GM12878 (cell line): Measurements from ENCODE around the gene CWC27. TPM values are rescaled to one million over a fixed set of nuclear protein-coding genes. Genes with fewer than 3 reads are reported as not detected.

ENCODE experiments used
- ATAC-seq: fragments of 200-7000 bp; cut with Tn5 transposase; 3 replicates; pipeline ENCODE4 v1.9.1; 2020; ENCODE audit warnings: mild to moderate bottlenecking, moderate library complexity
- BruUV-seq: library from RNA; stranded (reverse); fragments of 400-500 nt; replicated peaks from 2 replicates; lab custom pipeline; 2021; lab: Mats Ljungman, UMichigan
- CTCF ChIA-PET: fragments of 300-600 bp; sonication (Branson Sonifier 250); formaldehyde crosslinking; extraction: SDS; loops from one replicate; lab custom pipeline; 2021; ENCODE audit warnings: inconsistent platforms; lab: Yijun Ruan, JAX
- POLR2A ChIA-PET: fragments of 350-600 bp; formaldehyde crosslinking; extraction: SDS; loops from one replicate; lab custom pipeline; 2021; ENCODE audit warnings: inconsistent platforms; lab: Charles Lee
- RAD21 ChIA-PET: fragments of 300-600 bp; sonication (Branson Sonifier 250); formaldehyde crosslinking; loops from one replicate; lab custom pipeline; 2023; ENCODE audit warnings: antibody characterized with exemption; ENCODE audit not compliant: unreplicated experiment; lab: Charles Lee
- SMC1A ChIA-PET: fragments of 300-600 bp; sonication (Branson Sonifier 250); formaldehyde crosslinking; loops from one replicate; lab custom pipeline; 2023; ENCODE audit not compliant: unreplicated experiment, uncharacterized antibody; lab: Charles Lee
- DNase-seq: peaks from one replicate; pipeline ENCODE4 v3.0.0-alpha.2; 2011; ENCODE audit warnings: low read depth, low spot score
- FAIRE-seq: peaks from 3 replicates; lab custom pipeline; 2011; peaks lifted over from hg19 to GRCh38; lab: Jason Lieb, UNC
- H2AFZ ChIP-seq: 2 replicates; pipeline ENCODE4 v1.6.0; 2011; ENCODE audit warnings: low read depth, low read length, control low read depth; ENCODE audit not compliant: control insufficient read depth
- H3K27ac ChIP-seq: 2 replicates; pipeline ENCODE4 v1.5.1; 2011; ENCODE audit warnings: control low read depth; ENCODE audit not compliant: control insufficient read depth, insufficient read depth
- H3K27me3 ChIP-seq, 2 experiments: replicated peaks in 1 of 2; 2 replicates each; pipeline versions ENCODE4 v1.6.0 to v1.6.1; 2011; ENCODE audit warnings: low read length in 1 of 2; ENCODE audit not compliant: control insufficient read depth in 2 of 2, insufficient read depth in 2 of 2
- H3K36me3 ChIP-seq, 2 experiments: 2 replicates each; pipeline ENCODE4 v1.5.1; 2011; ENCODE audit warnings: low read length in 1 of 2; ENCODE audit not compliant: control insufficient read depth in 2 of 2, insufficient read depth in 2 of 2
- H3K4me1 ChIP-seq: 2 replicates; pipeline ENCODE4 v1.6.1; 2011; ENCODE audit warnings: mild to moderate bottlenecking, low read length, moderate library complexity, mixed read lengths; ENCODE audit not compliant: control insufficient read depth, insufficient read depth
- H3K4me2 ChIP-seq: 2 replicates; pipeline ENCODE4 v1.6.0; 2011; ENCODE audit warnings: control low read depth; ENCODE audit not compliant: control insufficient read depth, insufficient read depth
- H3K4me3 ChIP-seq: fragments of 200-600 bp; sonication (generic); 2 replicates; pipeline ENCODE4 v1.5.1; 2016
- H3K79me2 ChIP-seq: 2 replicates; pipeline ENCODE4 v1.6.0; 2011; ENCODE audit warnings: low read length; ENCODE audit not compliant: control insufficient read depth, insufficient read depth
- H3K9ac ChIP-seq: 2 replicates; pipeline ENCODE4 v1.8.0; 2011; ENCODE audit warnings: low read length, control low read depth, mixed read lengths; ENCODE audit not compliant: control insufficient read depth, insufficient read depth
- H3K9me3 ChIP-seq: replicated peaks from 3 replicates; pipeline ENCODE4 v1.5.1; 2011; ENCODE audit warnings: mild to moderate bottlenecking, low read length; ENCODE audit not compliant: control insufficient read depth, insufficient read depth
- H4K20me1 ChIP-seq: 2 replicates; pipeline ENCODE4 v1.6.0; 2011; ENCODE audit not compliant: control insufficient read depth, insufficient read depth
- ATF7 ChIP-seq: fragments of 450-650 bp; IDR thresholded peaks from 2 replicates; pipeline ENCODE4 v1.6.1; 2016; ENCODE audit warnings: low read depth, mild to moderate bottlenecking
- BMI1 ChIP-seq: fragments of 450-650 bp; IDR thresholded peaks from 2 replicates; pipeline ENCODE4 v1.6.1; 2016; ENCODE audit warnings: mild to moderate bottlenecking, moderate library complexity, borderline replicate concordance
- CEBPB ChIP-seq, 2 experiments: fragments of 150-350 bp in 1 of 2; IDR thresholded peaks; 2 replicates each; pipeline ENCODE4 v1.6.1; 2012 to 2014; ENCODE audit warnings: low read depth in 2 of 2, low read length in 2 of 2, borderline replicate concordance in 1 of 2, inconsistent platforms in 1 of 2
- CHD2 ChIP-seq: IDR thresholded peaks from 2 replicates; pipeline ENCODE4 v1.6.1; 2011; ENCODE audit warnings: low read depth, low read length, improper control_type of control experiment, borderline replicate concordance
- E2F8 ChIP-seq: fragments of 450-650 bp; IDR thresholded peaks from 2 replicates; pipeline ENCODE4 v1.6.1; 2018; ENCODE audit warnings: mild to moderate bottlenecking, low read depth, moderate library complexity; ENCODE audit not compliant: partially characterized antibody
- GABPA ChIP-seq: IDR thresholded peaks from 2 replicates; pipeline ENCODE4 v1.6.1; 2014; ENCODE audit warnings: antibody characterized with exemption, low read depth, mild to moderate bottlenecking, inconsistent platforms
- HSF1 ChIP-seq: fragments of 150-350 bp; IDR thresholded peaks from 2 replicates; pipeline ENCODE4 v1.6.1; 2014; ENCODE audit warnings: mild to moderate bottlenecking, low read depth, low read length
- KAT2A ChIP-seq: conservative IDR thresholded peaks from 2 replicates; pipeline ENCODE4 v1.6.1; 2011; ENCODE audit warnings: low read depth, low read length; ENCODE audit not compliant: control insufficient read depth
- PBX3 ChIP-seq: IDR thresholded peaks from 2 replicates; pipeline ENCODE4 v1.6.1; 2011; ENCODE audit warnings: mild to moderate bottlenecking, low read depth, low read length, moderate library complexity; ENCODE audit not compliant: insufficient replicate concordance
- POLR2A ChIP-seq: IDR thresholded peaks from 2 replicates; pipeline ENCODE4 v1.6.1; 2011; ENCODE audit warnings: low read depth, mild to moderate bottlenecking, low read length
- POLR2AphosphoS5 ChIP-seq: IDR thresholded peaks from 2 replicates; pipeline ENCODE4 v1.6.1; 2011; ENCODE audit warnings: mild to moderate bottlenecking, low read length, inconsistent platforms
- RAD21 ChIP-seq: IDR thresholded peaks from 2 replicates; pipeline ENCODE4 v1.6.1; 2011; ENCODE audit warnings: mild to moderate bottlenecking, low read depth, low read length, moderate library complexity; ENCODE audit not compliant: insufficient read depth
- SIX5 ChIP-seq: IDR thresholded peaks from 2 replicates; pipeline ENCODE4 v1.6.1; 2011; ENCODE audit warnings: mild to moderate bottlenecking, low read depth, low read length, moderate library complexity; ENCODE audit not compliant: severe bottlenecking
- SMARCA5 ChIP-seq: fragments of 450-650 bp; IDR thresholded peaks from 2 replicates; pipeline ENCODE4 v1.6.1; 2017; ENCODE audit warnings: mild to moderate bottlenecking
- SP1 ChIP-seq: IDR thresholded peaks from one replicate; pipeline ENCODE4 v1.6.1; 2011; ENCODE audit warnings: low read depth, low read length
- TARDBP ChIP-seq: IDR thresholded peaks from 2 replicates; pipeline ENCODE4 v1.6.1; 2016; ENCODE audit warnings: borderline replicate concordance
- WRNIP1 ChIP-seq: IDR thresholded peaks from 2 replicates; pipeline ENCODE4 v1.6.1; 2011; ENCODE audit warnings: low read depth, low read length, improper control_type of control experiment, borderline replicate concordance
- ZBTB33 ChIP-seq: fragments of 450-650 bp; IDR thresholded peaks from 2 replicates; pipeline ENCODE4 v1.6.1; 2017; ENCODE audit warnings: mild to moderate bottlenecking
- ZSCAN29 ChIP-seq: fragments of 450-650 bp; IDR thresholded peaks from 2 replicates; pipeline ENCODE4 v1.6.1; 2017; ENCODE audit warnings: mild to moderate bottlenecking, moderate library complexity
- WGBS: methylation state at CpG from one replicate; pipeline ENCODE4 v1.1.6; 2016; ENCODE audit warnings: low lambda C conversion rate; ENCODE audit not compliant: insufficient replicate concordance, insufficient coverage; ENCODE audit errors: missing lambda C conversion rate; 5-methylcytosine and 5-hydroxymethylcytosine counted together
- in situ Hi-C: fragments of 300-500 bp; cut with MboI; formaldehyde crosslinking; loops from 9 replicates; pipeline ENCODE4 v1.14.3; 2018; ENCODE audit warnings: mixed read lengths
- intact Hi-C: fragments of 100-400 bp; cut with micrococcal nuclease; formaldehyde crosslinking; loops from one replicate; pipeline ENCODE4 v1.14.2; 2022; ENCODE audit not compliant: unreplicated experiment
- polyA plus RNA-seq, 11 experiments: library from polyadenylated mRNA; depleted of rRNA in 4 of 11; unstranded in 6 of 11; stranded (reverse) in 5 of 11; fragments of >200 nt; fragmentation: Nextera tagmentation in 4 of 11; fragmentation: Illumina TruSeq in 1 of 11; extraction: Ambion mirVana in 4 of 11; extraction: Trizol in 1 of 11; gene quantifications; 1 replicate in 1 of 11; 2 replicates in 10 of 11; pipeline versions ENCODE4 v1.2.1 to v1.2.3, GENCODE V29; 2011 to 2016; ENCODE audit warnings: inconsistent platforms in 2 of 11, missing spikeins in 2 of 11, low read depth in 1 of 11
- total RNA-seq, 4 experiments: library from RNA; depleted of rRNA in 3 of 4; stranded (reverse); fragments of >200 nt in 3 of 4; fragmentation: Illumina TruSeq in 1 of 4; extraction: Trizol in 1 of 4; gene quantifications; 2 replicates each; pipeline versions ENCODE4 v1.2.1 to v1.2.3, GENCODE V29; 2013 to 2021

Gene CWC27
- total and polyA plus RNA-seq, 10 of the 15 experiments (the other 5 are each of a cell fraction or from before 2014, with no cell fraction given) = 21.7 to 61.9 (median 47.0) TPM

GRCh38 chr5:64977779-64978178 is 209.0 kb downstream of the CWC27 start:
- DNase-seq = no peak
- no peak for FAIRE-seq
- no peak for ATAC-seq
- TF ChIP-seq CHD2 (no peak), HSF1 (no peak), CEBPB (IDR thresholded peaks at IDR 0.05; ENCODE audit: borderline replicate concordance in 1 of 2, low read depth in 2 of 2, low read length in 2 of 2) (no peak), ZBTB33 (no peak), BMI1 (no peak), POLR2AphosphoS5 (no peak), RAD21 (no peak), ATF7 (no peak), SIX5 (no peak), SMARCA5 (no peak), WRNIP1 (no peak), GABPA (no peak), TARDBP (no peak), ZSCAN29 (no peak), KAT2A (no peak), SP1 (no peak), POLR2A (no peak), E2F8 (no peak), PBX3 (no peak)

More at GRCh38 chr5:64977779-64978178, 209.0 kb downstream of the CWC27 start:
- ChIA-PET RAD21 (no interaction called here), SMC1A (interaction anchor here (0.8 kb wide), 1 partner anchor 72 kb away, joined by 3 read pairs; no protein-coding TSS in a partner anchor), POLR2A (interaction anchor here (0.6 kb wide), 1 partner anchor 61 kb away, joined by 3 read pairs; no protein-coding TSS in a partner anchor), CTCF (no interaction called here)
- no peaks in the 10 kb centered on the region for H4K20me1 ChIP-seq
- H3K36me3 ChIP-seq = peaks cover 1% of the 10 kb centered on the region in 2 experiments
- no peaks in the 10 kb centered on the region for H3K27me3 ChIP-seq
- no peak overlapping the region for H3K27ac ChIP-seq
- in situ Hi-C loops (no loop called here), intact Hi-C loops (loop anchor here (10.0 kb wide), 1 partner anchor 87 kb away; no protein-coding TSS in a partner anchor)
- no peaks in the 10 kb centered on the region for H3K79me2 ChIP-seq
- peaks cover 8% of the 10 kb centered on the region; the same call in 1 of the 2 replicates for H3K4me1 ChIP-seq
- no TSS peak for BruUV-seq
- WGBS = 94% methylated on average over 1 of the region's 1 CpG
- H3K4me3 ChIP-seq = no peak overlapping the region
- no peaks in the 10 kb centered on the region for H3K9me3 ChIP-seq
- H3K4me2 ChIP-seq = no peak overlapping the region
- no peak overlapping the region for H2AFZ ChIP-seq
- no peak overlapping the region for H3K9ac ChIP-seq
